Progenitor cell of endocrine pancreas (in vitro differentiated cells): Measurements from ENCODE around the gene LNX1. TPM values are rescaled to one million over a fixed set of nuclear protein-coding genes. Genes with fewer than 3 reads are reported as not detected.

ENCODE experiments used
- DNase-seq: peaks from one replicate; pipeline ENCODE4 v3.0.0; 2021; ENCODE audit warnings: low spot score; ENCODE audit not compliant: unreplicated experiment
- H3K27ac Mint-ChIP-seq: 2 replicates; pipeline ENCODE4 v1.8.0; 2021; ENCODE audit warnings: mild to moderate bottlenecking, moderate library complexity, mixed read lengths
- H3K27me3 Mint-ChIP-seq: 2 replicates; pipeline ENCODE4 v1.8.0; 2021; ENCODE audit warnings: mixed read lengths
- H3K36me3 Mint-ChIP-seq: 2 replicates; pipeline ENCODE4 v1.8.0; 2022; ENCODE audit warnings: mixed read lengths; ENCODE audit not compliant: insufficient read depth
- H3K4me1 Mint-ChIP-seq: 2 replicates; pipeline ENCODE4 v1.8.0; 2021; ENCODE audit warnings: low read depth, mixed read lengths
- H3K4me3 Mint-ChIP-seq: 2 replicates; pipeline ENCODE4 v1.8.0; 2021; ENCODE audit warnings: low read depth, mild to moderate bottlenecking, moderate library complexity, mixed read lengths
- H3K9me3 Mint-ChIP-seq: 2 replicates; pipeline ENCODE4 v1.8.0; 2021; ENCODE audit warnings: low read depth, mixed read lengths
- total RNA-seq: library from RNA; stranded (reverse); gene quantifications from 2 replicates; pipeline ENCODE4 v1.2.1, GENCODE V29; 2021
- TF ChIP-seq, protein P1 (sequence below): fragments of 200-600 bp; sonication (generic); IDR thresholded peaks from one replicate; pipeline ENCODE4 v1.5.0; 2021; ENCODE audit warnings: antibody characterized with exemption, mild to moderate bottlenecking; ENCODE audit not compliant: unreplicated experiment

The LNX1 gene
- total RNA-seq, 1 donor from 2014 or later, result 21.7 TPM

DNA sequence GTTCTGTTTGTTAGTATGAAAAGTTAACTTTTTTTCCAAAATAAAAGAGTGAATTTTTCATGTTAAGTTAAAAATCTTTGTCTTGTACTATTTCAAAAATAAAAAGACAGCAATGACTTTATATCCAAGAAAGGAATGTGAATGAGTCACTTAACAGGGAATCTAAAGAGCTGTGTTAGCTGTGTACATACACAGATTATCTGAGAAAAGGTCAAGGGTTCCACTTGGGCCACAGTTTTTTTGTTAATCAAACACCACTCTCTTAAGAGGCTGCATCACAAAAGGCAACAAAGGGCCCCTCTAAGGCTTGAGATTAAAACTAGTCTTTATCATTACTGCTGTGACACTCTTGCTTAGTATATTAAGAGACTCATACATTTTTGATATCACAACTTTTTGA, 131.7 kb downstream of the LNX1 start:
- DNase-seq, result no peak
- Mint-ChIP-seq H3K27ac (peak overlapping the region; percentile 92), H3K27me3 (no peaks in the 10 kb centered on the region), H3K9me3 (no peaks in the 10 kb centered on the region), H3K4me1 (peaks cover 40% of the 10 kb centered on the region), H3K36me3 (peaks cover 25% of the 10 kb centered on the region), H3K4me3 (peak overlapping the region; percentile 17)
- TF ChIP-seq, protein P1, sequence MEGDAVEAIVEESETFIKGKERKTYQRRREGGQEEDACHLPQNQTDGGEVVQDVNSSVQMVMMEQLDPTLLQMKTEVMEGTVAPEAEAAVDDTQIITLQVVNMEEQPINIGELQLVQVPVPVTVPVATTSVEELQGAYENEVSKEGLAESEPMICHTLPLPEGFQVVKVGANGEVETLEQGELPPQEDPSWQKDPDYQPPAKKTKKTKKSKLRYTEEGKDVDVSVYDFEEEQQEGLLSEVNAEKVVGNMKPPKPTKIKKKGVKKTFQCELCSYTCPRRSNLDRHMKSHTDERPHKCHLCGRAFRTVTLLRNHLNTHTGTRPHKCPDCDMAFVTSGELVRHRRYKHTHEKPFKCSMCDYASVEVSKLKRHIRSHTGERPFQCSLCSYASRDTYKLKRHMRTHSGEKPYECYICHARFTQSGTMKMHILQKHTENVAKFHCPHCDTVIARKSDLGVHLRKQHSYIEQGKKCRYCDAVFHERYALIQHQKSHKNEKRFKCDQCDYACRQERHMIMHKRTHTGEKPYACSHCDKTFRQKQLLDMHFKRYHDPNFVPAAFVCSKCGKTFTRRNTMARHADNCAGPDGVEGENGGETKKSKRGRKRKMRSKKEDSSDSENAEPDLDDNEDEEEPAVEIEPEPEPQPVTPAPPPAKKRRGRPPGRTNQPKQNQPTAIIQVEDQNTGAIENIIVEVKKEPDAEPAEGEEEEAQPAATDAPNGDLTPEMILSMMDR, result no peak

DNA sequence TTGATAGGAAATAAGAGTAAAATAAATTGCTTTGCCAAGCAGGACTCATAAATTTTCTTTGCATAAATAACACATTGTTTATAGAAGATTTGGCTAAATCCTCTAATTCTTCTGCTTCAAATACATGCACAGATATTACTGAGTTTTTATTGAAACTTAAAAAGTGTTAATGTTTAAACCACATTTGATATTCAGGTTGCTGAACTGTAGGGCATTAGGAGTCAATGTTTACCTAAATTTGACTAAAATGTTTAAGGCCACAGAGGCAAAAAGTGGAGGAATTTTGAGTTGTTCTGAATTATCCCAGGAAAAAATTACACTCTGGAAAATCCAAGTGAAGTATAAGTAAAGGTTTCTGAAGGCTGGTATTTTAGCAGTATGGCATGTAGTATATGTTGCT, 135.1 kb downstream of the LNX1 start:
- Mint-ChIP-seq H3K36me3 (peaks cover 32% of the 10 kb centered on the region), H3K9me3 (no peaks in the 10 kb centered on the region)

DNA sequence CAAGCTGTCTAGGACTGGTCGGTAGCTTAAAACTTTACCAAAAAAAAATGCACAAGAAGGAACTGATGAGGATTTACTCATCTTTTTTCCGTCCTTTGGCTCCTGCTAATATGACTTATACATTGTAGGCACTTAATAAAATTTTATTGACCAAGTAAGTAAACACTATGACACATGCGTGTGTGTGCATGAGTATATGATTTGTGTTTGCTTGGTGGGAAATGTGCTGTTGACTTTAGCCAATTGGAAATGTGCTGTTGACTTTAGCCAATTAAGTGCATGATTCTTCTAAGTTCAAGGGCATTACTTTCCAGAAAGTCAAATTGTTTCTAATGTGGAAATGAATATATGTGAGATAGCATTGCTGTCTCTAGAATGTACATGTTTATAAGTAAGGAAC, 135.5 kb downstream of the LNX1 start:
- TF ChIP-seq, protein P1, result no peak
- H3K9me3 Mint-ChIP-seq, result no peaks in the 10 kb centered on the region
- H3K4me1 Mint-ChIP-seq, result peaks cover 38% of the 10 kb centered on the region
- H3K36me3 Mint-ChIP-seq, result peaks cover 32% of the 10 kb centered on the region
- no peaks in the 10 kb centered on the region for H3K27me3 Mint-ChIP-seq
- DNase-seq, result no peak
- H3K27ac Mint-ChIP-seq, result no peak overlapping the region
- H3K4me3 Mint-ChIP-seq, result no peak overlapping the region

More for the DNA sequence above, 135.1 kb downstream of the LNX1 start:
- DNase-seq, result no peak
- TF ChIP-seq, protein P1, result no peak
- H3K27me3 Mint-ChIP-seq, result no peaks in the 10 kb centered on the region
- no peak overlapping the region for H3K4me3 Mint-ChIP-seq
- no peak overlapping the region for H3K27ac Mint-ChIP-seq
- peaks cover 40% of the 10 kb centered on the region for H3K4me1 Mint-ChIP-seq

DNA sequence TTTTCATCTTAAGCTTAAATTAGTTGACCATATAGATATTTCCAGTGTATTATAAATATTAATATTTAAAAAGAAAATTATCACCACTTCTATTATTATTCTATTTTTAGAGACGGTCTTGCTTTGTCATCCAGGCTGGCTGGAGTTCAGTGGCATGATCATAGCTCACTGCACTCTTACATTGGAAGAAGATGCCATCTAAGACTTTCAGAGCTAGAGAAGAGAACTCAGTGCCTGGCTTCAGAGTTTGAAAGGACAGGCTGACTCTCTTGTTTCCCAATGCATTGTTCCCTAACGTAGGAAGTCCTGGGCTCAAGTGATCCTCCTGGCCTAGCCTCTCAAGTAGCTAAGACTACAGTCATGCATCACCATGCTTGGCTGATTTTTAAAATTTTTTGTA, 137.9 kb downstream of the LNX1 start:
- TF ChIP-seq, protein P1, result no peak
- Mint-ChIP-seq H3K36me3 (peaks cover 31% of the 10 kb centered on the region), H3K27me3 (no peaks in the 10 kb centered on the region), H3K27ac (no peak overlapping the region), H3K4me1 (peaks cover 20% of the 10 kb centered on the region), H3K4me3 (no peak overlapping the region), H3K9me3 (no peaks in the 10 kb centered on the region)
- no peak for DNase-seq

DNA sequence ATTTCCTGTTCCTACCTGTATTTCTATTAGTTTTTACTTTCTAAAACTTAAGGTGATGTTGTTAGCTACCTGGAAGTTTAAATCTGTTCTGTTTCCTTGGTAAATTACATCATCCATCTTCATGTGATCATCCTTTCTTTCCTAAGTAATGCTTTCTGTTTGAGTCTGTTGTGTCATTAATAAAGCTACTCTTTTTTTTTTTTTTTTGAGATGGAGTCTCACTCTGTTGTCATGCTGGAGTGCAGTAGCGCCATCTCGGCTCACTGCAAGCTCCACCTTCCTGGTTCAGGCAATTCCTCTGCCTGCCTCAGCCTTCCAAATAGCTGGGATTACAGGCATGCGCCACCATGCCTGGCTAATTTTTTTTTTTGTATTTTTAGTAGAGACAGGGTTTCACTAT, 140.5 kb downstream of the LNX1 start:
- Mint-ChIP-seq H3K4me1 (peaks cover 8% of the 10 kb centered on the region), H3K27ac (peak overlapping the region; percentile 42), H3K36me3 (peaks cover 32% of the 10 kb centered on the region), H3K27me3 (no peaks in the 10 kb centered on the region), H3K9me3 (no peaks in the 10 kb centered on the region), H3K4me3 (no peak overlapping the region)
- no peak for DNase-seq
- TF ChIP-seq, protein P1, result no peak
